HFF-Myc (cell line): ENCODE measurements around the gene CUTC.

Experiments used
- DNase-seq: peaks from one replicate; pipeline ENCODE4 v3.0.0-alpha.2; 2011; ENCODE audit warnings: low read depth; ENCODE audit errors: extremely low read depth
- H3K4me3 ChIP-seq: replicated peaks from 2 replicates; pipeline ENCODE4 v1.5.1; 2011; ENCODE audit warnings: low read depth, mild to moderate bottlenecking, control low read depth, low read length
- CTCF ChIP-seq: IDR thresholded peaks from 2 replicates; pipeline ENCODE4 v1.5.1; 2012; ENCODE audit warnings: mild to moderate bottlenecking, low read depth, low read length, control low read depth; ENCODE audit errors: missing control alignments

CUTC gene

GRCh38 chr10:99787782-99788445 is 55.9 kb downstream of the CUTC start:
- TF ChIP-seq CTCF: no peak
- no peak for DNase-seq
- H3K4me3 ChIP-seq: no peak overlapping the region

GRCh38 chr10:99788598-99789256 is 56.7 kb downstream of the CUTC start:
- no peak for DNase-seq
- TF ChIP-seq CTCF: no peak
- H3K4me3 ChIP-seq: no peak overlapping the region

GRCh38 chr10:99791831-99792230 is 59.8 kb downstream of the CUTC start:
- no peak for DNase-seq
- no peak overlapping the region for H3K4me3 ChIP-seq
- TF ChIP-seq CTCF: no peak

GRCh38 chr10:99793819-99794218 is 61.8 kb downstream of the CUTC start:
- no peak for TF ChIP-seq CTCF
- H3K4me3 ChIP-seq: no peak overlapping the region
- DNase-seq: no peak

GRCh38 chr10:99796928-99797327 is 64.9 kb downstream of the CUTC start:
- no peak overlapping the region for H3K4me3 ChIP-seq
- no peak for TF ChIP-seq CTCF
- DNase-seq: no peak

- H3K4me3 ChIP-seq: no peak overlapping the region
- DNase-seq: no peak
- no peak for TF ChIP-seq CTCF
These were observed 66.0 kb downstream of the CUTC start for GRCh38 chr10:99798031-99798430.
